HG02970 (cell line): ENCODE results near the gene AKT1S1.

Experiments used
- ATAC-seq: cut with Tn5 transposase; IDR thresholded peaks from one replicate; pipeline ENCODE4 v1.9.1; 2021; ENCODE audit warnings: mild to moderate bottlenecking, moderate library complexity, moderate number of reproducible peaks; ENCODE audit not compliant: unreplicated experiment, low FRiP score

Gene AKT1S1

GRCh38 chr19:49844138-49845095, 32.7 kb downstream of the AKT1S1 start:
- no peak for ATAC-seq

GRCh38 chr19:49843265-49843664, 33.9 kb downstream of the AKT1S1 start:
- no peak for ATAC-seq

DNA sequence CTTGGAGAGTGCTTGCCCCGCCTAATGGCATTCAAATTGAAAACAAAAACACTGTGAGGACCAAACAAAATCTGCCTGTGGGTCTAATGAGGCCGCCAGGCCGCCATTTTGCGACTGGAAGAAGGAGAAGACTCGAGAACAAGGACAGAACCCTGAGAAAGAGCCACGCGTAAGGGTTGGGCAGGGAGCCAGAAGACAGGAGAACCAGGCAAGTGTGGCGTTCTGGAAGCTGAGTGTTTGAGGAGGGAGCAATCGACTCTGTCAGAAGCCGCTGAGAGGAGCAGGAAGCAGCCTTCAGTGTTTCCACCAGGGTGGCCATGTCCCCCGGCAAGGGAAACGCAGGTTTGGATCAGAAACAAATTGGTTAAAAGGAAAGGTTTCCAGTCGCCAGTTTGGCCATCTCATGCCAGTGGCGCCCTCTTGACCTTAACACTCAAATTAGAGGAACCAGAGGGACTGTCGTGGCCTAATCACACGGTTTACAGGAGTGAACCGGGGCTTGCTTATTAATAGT, 36.4 kb downstream of the AKT1S1 start:
- no peak for ATAC-seq

GRCh38 chr19:49840321-49840720, 36.8 kb downstream of the AKT1S1 start:
- no peak for ATAC-seq

DNA sequence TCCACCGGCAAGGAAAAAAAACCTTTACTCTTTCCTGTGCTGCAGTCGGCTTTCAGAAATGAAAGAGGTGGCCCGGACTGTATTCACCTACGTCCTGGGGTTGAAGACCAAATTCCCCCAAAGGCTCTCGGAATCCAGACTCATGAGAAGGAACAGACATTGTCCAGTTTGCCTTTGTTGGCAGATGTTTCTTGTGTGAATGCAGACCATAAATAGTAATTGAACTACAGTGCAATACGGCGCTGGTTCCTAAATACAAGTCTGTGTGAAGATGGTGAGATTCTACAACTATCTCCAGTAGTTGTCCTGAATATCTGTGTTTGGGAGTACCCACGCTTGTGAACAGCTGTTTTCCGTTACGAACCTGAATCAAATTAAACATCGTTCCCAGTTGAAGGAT, 37.4 kb downstream of the AKT1S1 start:
- no peak for ATAC-seq

DNA sequence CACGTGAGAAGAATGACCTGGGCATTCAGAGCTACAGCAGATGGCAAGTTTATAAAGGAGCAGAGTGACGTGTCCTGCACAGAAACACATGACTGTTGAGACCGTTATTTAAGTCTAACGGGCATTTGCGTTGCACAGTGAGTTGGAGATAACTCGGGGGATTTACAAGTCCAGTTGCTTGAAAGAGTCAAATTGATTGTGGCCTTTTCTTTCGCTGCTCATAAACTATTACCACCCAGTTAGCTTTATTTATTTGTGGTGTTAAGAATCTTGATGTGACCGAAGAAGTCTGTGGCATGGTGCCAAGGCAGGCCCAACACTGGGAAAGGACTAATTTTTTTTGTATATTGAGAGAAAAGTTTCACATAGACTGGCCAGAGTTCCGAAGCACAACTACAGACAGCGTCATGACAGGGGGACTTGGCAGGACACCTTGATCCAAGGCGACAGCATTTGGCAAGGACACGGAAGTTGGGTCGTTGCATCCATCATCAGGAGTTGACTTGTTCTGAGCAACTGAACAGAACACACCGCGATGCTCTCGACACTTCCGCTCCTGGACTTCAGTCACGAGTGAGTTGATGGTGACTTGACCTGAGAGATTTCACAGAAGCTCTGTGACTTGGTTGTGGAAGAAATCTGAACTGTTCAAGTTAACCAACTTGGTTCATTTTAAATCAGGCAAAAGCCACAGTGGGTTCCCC, 38.1 kb downstream of the AKT1S1 start:
- ATAC-seq: no peak

GRCh38 chr19:49837425-49837824, 39.7 kb downstream of the AKT1S1 start:
- ATAC-seq: no peak

DNA sequence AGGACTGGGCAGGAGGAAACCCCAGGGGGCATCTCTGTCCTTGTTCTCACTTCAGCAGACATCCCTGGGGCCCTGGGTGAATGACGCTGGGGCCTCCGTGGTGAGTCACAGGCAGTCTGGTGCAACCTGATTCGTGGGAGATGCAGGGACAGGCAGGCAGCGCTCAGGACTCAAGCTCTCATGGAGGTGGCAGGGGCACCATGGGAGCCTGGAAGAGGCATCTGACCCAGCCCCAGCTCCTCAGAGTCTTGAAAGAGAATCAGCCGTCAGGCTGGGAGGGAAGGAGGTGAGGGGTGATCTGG, 40.2 kb downstream of the AKT1S1 start:
- no peak for ATAC-seq

DNA sequence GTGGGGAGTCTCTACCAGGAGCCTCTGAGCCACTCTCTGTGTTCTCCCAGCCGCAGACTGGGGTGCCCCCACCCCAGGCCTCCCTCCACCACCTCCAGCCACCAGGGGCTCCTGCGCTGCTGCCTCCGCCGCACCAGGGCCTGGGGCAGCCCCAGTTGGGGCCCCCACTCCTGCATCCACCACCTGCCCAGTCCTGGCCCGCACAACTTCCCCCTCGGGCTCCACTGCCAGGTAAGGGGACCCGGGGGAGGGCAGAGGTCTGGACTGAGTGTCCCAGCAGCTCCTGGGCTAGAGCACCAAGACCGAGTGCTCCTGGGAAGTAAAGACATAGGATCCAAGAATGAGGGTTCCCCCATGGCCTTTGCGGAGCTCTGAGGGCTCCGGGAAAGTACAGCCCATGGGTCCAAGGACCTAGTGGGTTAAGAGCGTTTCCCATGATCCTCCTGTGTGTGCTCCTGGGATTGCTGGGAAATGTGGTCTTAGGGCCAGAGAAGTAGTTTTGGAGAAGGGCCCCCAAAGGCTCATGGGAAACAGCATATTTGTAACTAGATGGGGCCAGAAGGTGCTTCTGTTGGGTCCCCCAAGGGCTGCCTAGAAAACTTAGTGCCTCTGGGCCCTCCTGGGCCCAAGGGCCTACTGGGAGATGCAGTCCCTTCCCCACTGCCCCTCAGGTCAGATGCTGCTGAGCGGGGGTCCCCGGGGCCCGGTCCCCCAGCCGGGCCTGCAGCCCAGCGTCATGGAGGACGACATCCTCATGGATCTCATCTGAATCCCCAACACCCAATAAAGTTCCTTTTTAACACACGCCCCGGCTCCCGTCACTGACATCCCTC, 40.8 kb downstream of the AKT1S1 start:
- no peak for ATAC-seq

- no peak for ATAC-seq
These were observed 41.6 kb downstream of the AKT1S1 start for GRCh38 chr19:49835562-49835961.

- ATAC-seq: no peak
These were observed 43.6 kb downstream of the AKT1S1 start for GRCh38 chr19:49833599-49833998.

DNA sequence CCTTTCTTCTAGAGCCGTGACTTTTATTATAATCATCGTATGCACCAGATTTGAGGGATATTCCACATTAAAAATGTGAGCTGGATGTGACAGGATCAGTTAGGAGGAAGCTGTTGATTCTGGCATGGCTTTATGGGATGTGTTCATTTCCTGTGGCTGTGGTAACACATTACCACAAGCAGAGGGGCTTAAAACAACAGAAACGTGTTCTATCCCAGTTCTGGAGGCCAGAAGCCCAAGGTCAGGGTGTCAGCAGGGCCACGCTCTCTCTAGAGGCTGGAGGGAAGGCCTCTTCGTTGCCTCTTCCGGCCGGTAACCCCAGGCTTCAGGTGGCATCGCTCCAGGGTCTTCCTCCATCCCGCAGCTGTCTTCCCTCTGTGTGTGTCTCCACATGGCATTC, 44.6 kb downstream of the AKT1S1 start:
- no peak for ATAC-seq

GRCh38 chr19:49831592-49831991, 45.6 kb downstream of the AKT1S1 start:
- no peak for ATAC-seq

- no peak for ATAC-seq
These were observed 46.4 kb downstream of the AKT1S1 start for GRCh38 chr19:49830766-49831165.

GRCh38 chr19:49829721-49830120, 47.4 kb downstream of the AKT1S1 start:
- no peak for ATAC-seq

DNA sequence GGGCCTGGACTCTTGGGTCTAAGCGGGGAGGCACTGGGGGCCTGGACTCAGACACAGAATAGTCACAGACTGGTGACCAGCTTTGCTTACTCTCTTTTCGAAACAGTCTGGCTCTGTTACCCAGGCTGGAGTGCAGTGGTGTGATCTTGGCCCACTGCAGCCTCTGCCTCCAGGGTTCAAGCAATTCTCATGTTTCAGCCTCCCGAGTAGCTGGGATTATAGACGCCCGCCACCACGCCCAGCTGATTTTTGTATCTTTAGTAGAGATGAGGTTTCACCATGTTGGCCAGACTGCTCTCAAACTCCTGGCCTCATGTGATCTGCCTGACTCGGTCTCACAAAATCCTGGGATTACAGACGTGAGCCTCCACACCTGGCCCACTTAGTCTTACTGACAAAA, 48.0 kb downstream of the AKT1S1 start:
- no peak for ATAC-seq

DNA sequence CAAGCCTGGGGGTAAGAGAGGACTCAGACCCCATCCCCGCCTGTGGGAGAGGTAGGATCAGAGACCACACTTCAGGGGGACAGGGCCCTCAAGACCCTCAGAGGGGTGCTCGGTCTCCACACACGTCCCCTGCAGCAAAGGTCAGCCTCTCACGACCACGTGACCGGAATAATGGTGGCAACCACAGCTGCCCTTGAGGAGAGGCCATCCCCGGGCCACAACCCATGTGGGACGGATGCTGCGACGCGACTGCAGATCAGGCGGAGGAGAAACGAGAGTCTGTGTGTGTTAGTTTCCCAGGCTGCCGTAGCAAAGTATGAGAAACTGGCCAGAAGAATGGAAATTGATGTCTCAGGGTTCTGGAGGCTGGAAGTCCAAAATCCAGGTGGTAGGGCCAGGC, 50.1 kb downstream of the AKT1S1 start:
- no peak for ATAC-seq

DNA sequence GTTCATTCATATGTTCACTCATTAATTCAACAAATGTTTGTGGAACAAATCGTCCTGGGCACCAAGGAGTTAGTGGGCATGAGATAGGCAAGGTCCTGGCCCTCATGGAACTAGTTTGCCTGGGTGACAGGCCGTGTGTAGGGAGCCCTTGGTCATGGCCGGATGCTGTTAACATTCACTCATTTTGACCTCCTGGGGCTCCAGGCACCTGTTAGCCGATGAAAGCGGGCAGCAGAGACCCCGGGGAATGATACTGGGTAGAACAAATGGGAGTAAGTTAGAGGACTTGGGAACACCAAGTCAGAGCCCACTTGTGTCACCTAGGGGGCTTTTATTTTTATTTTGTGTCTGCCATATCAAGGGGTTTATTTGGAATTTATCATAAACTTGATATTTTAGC, 52.5 kb downstream of the AKT1S1 start:
- ATAC-seq: no peak

- no peak for ATAC-seq
These were observed 53.7 kb downstream of the AKT1S1 start for GRCh38 chr19:49823472-49823871.

DNA sequence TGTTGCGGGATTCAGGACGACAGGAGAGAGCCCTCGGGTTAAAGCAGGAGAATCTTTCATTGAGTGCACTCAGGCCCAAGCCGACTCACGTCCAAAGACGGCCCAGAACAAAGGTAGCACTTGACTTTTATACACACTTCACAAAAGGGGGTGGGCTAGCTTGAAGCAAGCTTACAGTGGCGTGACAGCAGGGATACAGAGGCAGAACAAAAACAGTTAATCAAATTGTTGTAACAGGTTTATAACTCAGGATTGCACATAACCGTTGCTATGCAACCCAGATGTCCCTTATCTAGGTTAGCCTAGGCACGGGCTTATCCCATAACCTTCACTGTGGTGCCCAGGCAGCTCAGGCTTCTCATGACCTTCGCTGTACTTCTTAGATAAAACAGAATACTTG, 57.0 kb downstream of the AKT1S1 start:
- ATAC-seq: no peak
